ENCODE results near the gene PDGFA. TPM values are rescaled to one million over a fixed set of nuclear protein-coding genes. Genes with fewer than 3 reads are reported as not detected.

The PDGFA gene
- total RNA-seq, 2 experiments from 2014 or later, result not detected

- H3K4me2 ChIP-seq (ENCODE audit: low read length), result no peak overlapping the region
- H3K27ac ChIP-seq (ENCODE audit: low read depth, low read length, poor library complexity, severe bottlenecking), result no peak overlapping the region
- no peak overlapping the region for H2AFZ ChIP-seq (ENCODE audit: low read length)
- no peak for DNase-seq (ENCODE audit: low spot score)
- no peaks in the 10 kb centered on the region for H3K4me1 ChIP-seq (ENCODE audit: insufficient read depth, low read length, poor library complexity, severe bottlenecking)
- BruUV-seq (replicated peaks), result no TSS peak
- H4K20me1 ChIP-seq (ENCODE audit: insufficient read depth, low read length), result no peaks in the 10 kb centered on the region
- H3K4me3 ChIP-seq (ENCODE audit: low read depth, low read length, poor library complexity, severe bottlenecking), result no peak overlapping the region
- intact Hi-C loops (cut with micrococcal nuclease; ENCODE audit: unreplicated experiment), result no loop called here
- H3K9me2 ChIP-seq (ENCODE audit: insufficient read depth, low read length), result no peaks in the 10 kb centered on the region
- H3K79me2 ChIP-seq (ENCODE audit: insufficient read depth, low read depth, low read length), result no peaks in the 10 kb centered on the region
- H3K36me3 ChIP-seq (ENCODE audit: insufficient read depth, low read length), result no peaks in the 10 kb centered on the region
- no peaks in the 10 kb centered on the region for H3K9me3 ChIP-seq (ENCODE audit: low read length)
- TF ChIP-seq, protein P1, sequence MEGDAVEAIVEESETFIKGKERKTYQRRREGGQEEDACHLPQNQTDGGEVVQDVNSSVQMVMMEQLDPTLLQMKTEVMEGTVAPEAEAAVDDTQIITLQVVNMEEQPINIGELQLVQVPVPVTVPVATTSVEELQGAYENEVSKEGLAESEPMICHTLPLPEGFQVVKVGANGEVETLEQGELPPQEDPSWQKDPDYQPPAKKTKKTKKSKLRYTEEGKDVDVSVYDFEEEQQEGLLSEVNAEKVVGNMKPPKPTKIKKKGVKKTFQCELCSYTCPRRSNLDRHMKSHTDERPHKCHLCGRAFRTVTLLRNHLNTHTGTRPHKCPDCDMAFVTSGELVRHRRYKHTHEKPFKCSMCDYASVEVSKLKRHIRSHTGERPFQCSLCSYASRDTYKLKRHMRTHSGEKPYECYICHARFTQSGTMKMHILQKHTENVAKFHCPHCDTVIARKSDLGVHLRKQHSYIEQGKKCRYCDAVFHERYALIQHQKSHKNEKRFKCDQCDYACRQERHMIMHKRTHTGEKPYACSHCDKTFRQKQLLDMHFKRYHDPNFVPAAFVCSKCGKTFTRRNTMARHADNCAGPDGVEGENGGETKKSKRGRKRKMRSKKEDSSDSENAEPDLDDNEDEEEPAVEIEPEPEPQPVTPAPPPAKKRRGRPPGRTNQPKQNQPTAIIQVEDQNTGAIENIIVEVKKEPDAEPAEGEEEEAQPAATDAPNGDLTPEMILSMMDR (conservative IDR thresholded peaks at IDR 0.05; ENCODE audit: low read length), result no peak
- TF ChIP-seq EZH2phosphoT487 (IDR thresholded peaks at IDR 0.05; ENCODE audit: borderline replicate concordance, low read depth, low read length), result no peak
- ChIA-PET CTCF (ENCODE audit: unreplicated experiment) (no interaction called here), POLR2A (no interaction called here)
Observed at GRCh38 chr7:542713-543500, 23.3 kb upstream of the PDGFA start.

DNA sequence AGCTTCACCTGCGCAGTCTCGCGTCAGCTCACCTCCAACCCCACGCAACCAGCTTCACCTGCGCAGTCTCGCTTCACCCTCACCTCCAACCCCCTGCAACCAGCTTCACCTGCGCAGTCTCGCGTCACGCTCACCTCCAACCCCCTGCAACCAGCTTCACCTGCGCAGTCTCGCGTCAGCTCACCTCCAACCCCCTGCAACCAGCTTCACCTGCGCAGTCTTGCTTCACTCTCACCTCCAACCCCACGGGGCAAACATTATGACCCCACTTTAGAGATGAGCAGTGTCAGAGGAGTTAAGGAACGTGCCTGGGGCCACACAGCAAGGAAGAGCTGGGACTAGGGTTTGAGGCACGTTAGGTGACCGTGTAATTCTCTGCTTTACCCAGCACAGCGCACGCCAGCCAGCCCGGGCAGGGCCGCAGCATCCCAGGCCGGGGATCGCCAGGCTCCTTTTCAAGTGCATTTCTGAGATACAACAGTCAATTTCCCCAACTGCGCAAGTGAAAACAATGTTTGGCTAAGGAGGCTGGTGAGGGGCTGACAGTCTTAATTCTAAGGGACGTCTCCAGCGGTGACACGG, 22.6 kb upstream of the PDGFA start:
- no peaks in the 10 kb centered on the region for H3K36me3 ChIP-seq (ENCODE audit: insufficient read depth, low read length)
- ChIA-PET POLR2A (no interaction called here), CTCF (ENCODE audit: unreplicated experiment) (no interaction called here)
- no TSS peak for BruUV-seq (replicated peaks)
- H3K9me2 ChIP-seq (ENCODE audit: insufficient read depth, low read length), result no peaks in the 10 kb centered on the region
- no peak overlapping the region for H3K27ac ChIP-seq (ENCODE audit: low read depth, low read length, poor library complexity, severe bottlenecking)
- no peaks in the 10 kb centered on the region for H3K9me3 ChIP-seq (ENCODE audit: low read length)
- H4K20me1 ChIP-seq (ENCODE audit: insufficient read depth, low read length), result no peaks in the 10 kb centered on the region
- DNase-seq (ENCODE audit: low spot score), result no peak
- no peak overlapping the region for H3K4me2 ChIP-seq (ENCODE audit: low read length)
- TF ChIP-seq, protein P1 (conservative IDR thresholded peaks at IDR 0.05; ENCODE audit: low read length), result no peak
- no peak for TF ChIP-seq EZH2phosphoT487 (IDR thresholded peaks at IDR 0.05; ENCODE audit: borderline replicate concordance, low read depth, low read length)
- intact Hi-C loops (cut with micrococcal nuclease; ENCODE audit: unreplicated experiment), result no loop called here
- H2AFZ ChIP-seq (ENCODE audit: low read length), result no peak overlapping the region
- no peaks in the 10 kb centered on the region for H3K79me2 ChIP-seq (ENCODE audit: insufficient read depth, low read depth, low read length)
- H3K4me3 ChIP-seq (ENCODE audit: low read depth, low read length, poor library complexity, severe bottlenecking), result no peak overlapping the region
- H3K4me1 ChIP-seq (ENCODE audit: insufficient read depth, low read length, poor library complexity, severe bottlenecking), result no peaks in the 10 kb centered on the region

GRCh38 chr7:541661-542060, 22.0 kb upstream of the PDGFA start:
- intact Hi-C loops (cut with micrococcal nuclease; ENCODE audit: unreplicated experiment), result no loop called here
- CTCF ChIA-PET (ENCODE audit: unreplicated experiment), result no interaction called here
- Histone ChIP-seq H3K36me3 (ENCODE audit: insufficient read depth, low read length) (no peaks in the 10 kb centered on the region), H4K20me1 (ENCODE audit: insufficient read depth, low read length) (no peaks in the 10 kb centered on the region), H3K4me3 (ENCODE audit: low read depth, low read length, poor library complexity, severe bottlenecking) (no peak overlapping the region), H3K9me3 (ENCODE audit: low read length) (no peaks in the 10 kb centered on the region), H3K79me2 (ENCODE audit: insufficient read depth, low read depth, low read length) (no peaks in the 10 kb centered on the region), H3K27ac (ENCODE audit: low read depth, low read length, poor library complexity, severe bottlenecking) (no peak overlapping the region), H2AFZ (ENCODE audit: low read length) (no peak overlapping the region), H3K4me1 (ENCODE audit: insufficient read depth, low read length, poor library complexity, severe bottlenecking) (no peaks in the 10 kb centered on the region), H3K4me2 (ENCODE audit: low read length) (no peak overlapping the region), H3K9me2 (ENCODE audit: insufficient read depth, low read length) (no peaks in the 10 kb centered on the region)
- POLR2A ChIA-PET, result no interaction called here
- BruUV-seq (replicated peaks), result no TSS peak
- TF ChIP-seq EZH2phosphoT487 (IDR thresholded peaks at IDR 0.05; ENCODE audit: borderline replicate concordance, low read depth, low read length), result no peak
- TF ChIP-seq, protein P1 (conservative IDR thresholded peaks at IDR 0.05; ENCODE audit: low read length), result no peak
- DNase-seq (ENCODE audit: low spot score), result no peak
